Gastrocnemius medialis (tissue), 4 donors: ENCODE results near the gene APBB2.

ENCODE experiments used
- CTCF ChIP-seq, 5 experiments: fragments of 450-650 bp in 3 of 5; fragments of 200-600 bp in 2 of 5; sonication (generic) in 2 of 5; IDR thresholded peaks in 4 of 5; conservative IDR thresholded peaks in 1 of 5; 1 replicate in 4 of 5; 2 replicates in 1 of 5; pipeline ENCODE4 v1.5.1; 2016 to 2019; ENCODE audit warnings: antibody characterized with exemption in 5 of 5, mild to moderate bottlenecking in 3 of 5, moderate library complexity in 3 of 5
- POLR2A ChIP-seq, 2 donors: fragments of 450-650 bp; IDR thresholded peaks; one replicate each; pipeline ENCODE4 v1.6.1; 2017; ENCODE audit warnings: antibody characterized with exemption in 2 of 2, mild to moderate bottlenecking in 2 of 2, moderate library complexity in 2 of 2

- no peak for TF ChIP-seq CTCF (IDR thresholded peaks at IDR 0.05 in 4 of 5, conservative IDR thresholded peaks at IDR 0.05 in 1 of 5)
- TF ChIP-seq POLR2A (IDR thresholded peaks at IDR 0.05), result no peak
Observed at GRCh38 chr4:41213625-41214135, 662 bp downstream of the APBB2 start.
